Activated naive CD8-positive, alpha-beta T cell treated with anti-CD3 and anti-CD28 coated beads, Interleukin-2, amount 50 U/mL, for 24 hours (primary cell): ENCODE results near the gene SMYD3.

Experiments used
- ATAC-seq: fragments of 150-1000 bp; cut with Tn5 transposase; one replicate; pipeline ENCODE4 v1.10.0; 2021
- DNase-seq: peaks from one replicate; pipeline ENCODE4 v3.0.0; 2021
- H3K27ac Mint-ChIP-seq: one replicate; pipeline ENCODE4 v1.8.0; 2021; ENCODE audit warnings: mild to moderate bottlenecking, mixed read lengths
- H3K27me3 Mint-ChIP-seq: one replicate; pipeline ENCODE4 v1.8.0; 2021; ENCODE audit warnings: mixed read lengths
- H3K36me3 Mint-ChIP-seq: one replicate; pipeline ENCODE4 v1.8.0; 2021; ENCODE audit warnings: low read depth, mixed read lengths
- H3K4me1 Mint-ChIP-seq: one replicate; pipeline ENCODE4 v1.8.0; 2021; ENCODE audit warnings: mixed read lengths
- H3K4me3 Mint-ChIP-seq: one replicate; pipeline ENCODE4 v1.8.0; 2021; ENCODE audit warnings: mild to moderate bottlenecking, moderate library complexity, mixed read lengths
- H3K9me3 Mint-ChIP-seq: one replicate; pipeline ENCODE4 v1.8.0; 2021; ENCODE audit warnings: mixed read lengths

SMYD3 gene

DNA sequence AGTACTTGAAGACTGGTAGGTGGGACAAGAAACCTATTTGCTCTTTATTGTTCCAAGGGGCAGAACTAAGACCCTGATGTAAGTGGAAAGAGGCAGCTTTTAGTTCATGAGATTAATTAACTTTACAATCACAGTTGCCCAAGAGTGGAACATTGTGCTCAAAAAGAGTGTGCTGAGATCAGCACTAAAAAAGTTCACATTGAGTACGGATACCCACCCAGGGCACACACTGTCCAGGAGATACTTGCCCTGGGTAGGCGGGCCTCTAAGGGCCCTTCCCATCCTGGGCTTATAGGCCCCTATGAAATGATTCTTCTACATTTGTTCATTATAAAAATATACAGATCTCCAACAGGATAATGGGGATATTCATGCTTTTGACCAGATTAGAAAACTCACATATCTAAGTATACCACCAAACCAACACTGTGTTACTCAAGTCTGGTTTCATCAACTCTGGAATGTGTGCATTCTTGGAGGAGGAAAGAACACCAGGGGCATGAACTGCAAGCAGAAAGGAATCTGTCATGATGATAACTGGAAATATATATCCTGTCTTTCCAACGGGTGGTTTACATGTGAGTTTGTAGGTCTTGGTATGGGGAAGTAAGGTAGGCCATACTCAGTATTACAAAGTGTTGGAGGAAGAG is 626.2 kb downstream of the SMYD3 start:
- Mint-ChIP-seq H3K27ac (no peak overlapping the region), H3K27me3 (no peaks in the 10 kb centered on the region), H3K4me3 (no peak overlapping the region), H3K36me3 (peaks cover 13% of the 10 kb centered on the region), H3K9me3 (peaks cover 5% of the 10 kb centered on the region), H3K4me1 (no peaks in the 10 kb centered on the region)
- no peak for ATAC-seq
- DNase-seq = no peak

DNA sequence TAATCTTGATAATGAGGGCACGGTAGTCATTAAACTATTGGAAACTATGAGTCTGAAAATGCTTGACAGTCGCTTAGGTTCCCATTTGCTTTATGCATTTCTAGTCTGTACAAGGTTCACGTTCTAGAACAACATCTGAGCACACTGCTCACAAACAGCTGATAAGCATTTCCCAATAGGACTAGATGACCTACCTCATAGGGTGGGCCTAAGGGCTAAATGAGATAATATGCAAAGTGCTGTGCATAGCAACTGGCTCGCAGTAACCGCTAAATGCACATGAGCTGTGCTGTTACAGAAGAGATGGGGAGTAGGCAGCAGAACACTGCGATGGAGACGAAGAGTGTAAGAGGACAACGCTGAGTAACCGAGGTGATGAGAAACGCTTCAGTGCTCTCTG is 628.0 kb downstream of the SMYD3 start:
- H3K4me1 Mint-ChIP-seq = no peaks in the 10 kb centered on the region
- peaks cover under 1% of the 10 kb centered on the region for H3K9me3 Mint-ChIP-seq
- H3K36me3 Mint-ChIP-seq = peaks cover under 1% of the 10 kb centered on the region
- DNase-seq (no peak), ATAC-seq (no peak)
- no peak overlapping the region for H3K4me3 Mint-ChIP-seq
- no peaks in the 10 kb centered on the region for H3K27me3 Mint-ChIP-seq
- no peak overlapping the region for H3K27ac Mint-ChIP-seq

DNA sequence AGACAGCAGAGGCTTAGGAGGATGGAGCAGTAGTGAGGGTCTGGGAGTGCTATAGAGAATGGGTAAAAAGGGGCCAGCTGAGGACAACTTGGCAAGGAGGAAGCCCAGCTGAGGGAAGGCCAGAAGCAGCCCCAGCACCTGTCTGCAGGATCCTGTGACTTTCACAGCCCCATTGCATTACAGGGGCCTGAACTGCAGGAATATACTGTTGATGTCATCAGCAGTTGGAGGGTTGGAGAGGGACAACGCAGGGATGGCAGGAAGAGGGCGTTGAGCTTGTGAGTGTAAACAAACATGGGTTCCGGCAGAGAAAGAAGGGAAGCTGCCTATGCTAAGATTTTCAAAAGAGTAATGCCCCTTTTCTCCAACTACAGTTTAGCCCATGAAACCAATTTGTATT is 628.5 kb downstream of the SMYD3 start:
- H3K4me1 Mint-ChIP-seq = no peaks in the 10 kb centered on the region
- no peak overlapping the region for H3K4me3 Mint-ChIP-seq
- no peak overlapping the region for H3K27ac Mint-ChIP-seq
- H3K27me3 Mint-ChIP-seq = no peaks in the 10 kb centered on the region
- no peaks in the 10 kb centered on the region for H3K36me3 Mint-ChIP-seq
- ATAC-seq (no peak), DNase-seq (no peak)
- H3K9me3 Mint-ChIP-seq = no peaks in the 10 kb centered on the region

DNA sequence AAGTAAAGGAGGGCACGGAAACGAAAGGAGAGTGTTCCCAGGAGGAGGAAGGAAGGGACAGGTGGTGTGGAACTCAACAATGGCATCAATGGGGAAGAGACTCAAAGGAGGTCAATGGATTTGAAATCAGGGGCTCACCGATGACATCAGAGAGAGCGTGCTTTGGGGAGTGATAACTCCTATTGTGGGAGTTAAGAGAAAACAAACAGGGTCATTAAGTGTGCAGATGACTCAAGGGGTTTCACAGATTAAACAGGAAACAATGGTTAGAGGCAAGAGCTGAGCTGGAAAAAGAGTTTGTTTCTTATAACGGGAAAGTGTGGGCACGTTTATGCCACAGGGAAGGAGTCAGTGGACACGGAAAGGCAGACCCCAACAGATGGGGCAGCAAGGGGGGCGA is 629.1 kb downstream of the SMYD3 start:
- ATAC-seq = no peak
- H3K27ac Mint-ChIP-seq = no peak overlapping the region
- H3K36me3 Mint-ChIP-seq = no peaks in the 10 kb centered on the region
- H3K4me3 Mint-ChIP-seq = no peak overlapping the region
- DNase-seq = no peak
- no peaks in the 10 kb centered on the region for H3K9me3 Mint-ChIP-seq
- H3K27me3 Mint-ChIP-seq = no peaks in the 10 kb centered on the region
- no peaks in the 10 kb centered on the region for H3K4me1 Mint-ChIP-seq

DNA sequence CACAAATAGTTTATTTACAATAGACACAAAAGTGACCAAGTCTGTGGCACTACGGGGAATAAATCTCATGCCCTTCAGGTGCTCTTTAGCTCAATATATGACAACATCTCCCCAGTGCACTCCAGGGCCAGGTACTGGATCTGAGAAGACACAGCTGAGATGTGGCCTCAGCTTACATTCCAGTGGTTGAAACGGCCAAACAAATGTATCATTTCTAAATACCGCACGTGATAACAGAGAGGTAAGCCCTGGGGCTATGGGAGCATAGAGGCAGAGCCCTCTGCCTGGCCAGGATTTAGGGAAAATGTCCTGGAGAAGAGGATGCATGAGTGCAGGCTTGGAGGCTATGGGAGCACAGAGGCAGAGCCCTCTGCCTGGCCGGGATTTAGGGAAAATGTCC is 630.5 kb downstream of the SMYD3 start:
- no peak for ATAC-seq
- no peaks in the 10 kb centered on the region for H3K4me1 Mint-ChIP-seq
- no peak overlapping the region for H3K27ac Mint-ChIP-seq
- H3K27me3 Mint-ChIP-seq = no peaks in the 10 kb centered on the region
- no peak for DNase-seq
- H3K9me3 Mint-ChIP-seq = no peaks in the 10 kb centered on the region
- no peak overlapping the region for H3K4me3 Mint-ChIP-seq
- H3K36me3 Mint-ChIP-seq = no peaks in the 10 kb centered on the region

DNA sequence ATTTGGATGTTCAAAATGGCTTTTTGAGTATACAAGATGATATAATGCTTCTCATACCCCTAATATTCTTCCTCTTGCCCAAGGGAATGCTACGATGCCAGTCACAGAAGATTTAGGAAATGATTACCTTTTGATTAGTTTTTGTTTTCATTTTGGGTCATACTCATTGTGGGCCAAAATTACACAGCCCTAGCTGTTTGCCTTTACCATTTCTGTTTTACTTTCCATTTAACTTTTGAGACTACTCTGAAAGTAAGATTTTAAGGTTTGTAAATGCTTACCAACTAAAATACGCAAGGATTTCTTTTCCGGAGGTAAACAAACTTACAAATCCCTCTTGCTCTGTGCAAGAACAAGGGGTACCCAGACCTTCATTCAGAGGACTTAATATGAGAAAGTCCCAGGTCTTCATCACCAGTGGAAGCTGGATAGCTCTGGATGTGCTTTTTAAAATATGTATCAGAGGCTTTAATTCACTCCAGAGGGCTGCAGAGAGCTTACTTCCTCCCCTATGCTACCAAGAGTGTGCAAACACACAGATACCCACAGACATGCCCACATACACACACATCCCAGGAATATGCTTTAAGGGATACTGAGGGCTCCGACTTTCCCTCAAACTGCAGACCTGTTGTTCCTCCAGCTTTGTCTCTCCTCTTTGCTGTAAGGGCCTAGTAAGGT is 631.4 kb downstream of the SMYD3 start:
- DNase-seq = no peak
- ATAC-seq = no peak
- H3K9me3 Mint-ChIP-seq = no peaks in the 10 kb centered on the region

DNA sequence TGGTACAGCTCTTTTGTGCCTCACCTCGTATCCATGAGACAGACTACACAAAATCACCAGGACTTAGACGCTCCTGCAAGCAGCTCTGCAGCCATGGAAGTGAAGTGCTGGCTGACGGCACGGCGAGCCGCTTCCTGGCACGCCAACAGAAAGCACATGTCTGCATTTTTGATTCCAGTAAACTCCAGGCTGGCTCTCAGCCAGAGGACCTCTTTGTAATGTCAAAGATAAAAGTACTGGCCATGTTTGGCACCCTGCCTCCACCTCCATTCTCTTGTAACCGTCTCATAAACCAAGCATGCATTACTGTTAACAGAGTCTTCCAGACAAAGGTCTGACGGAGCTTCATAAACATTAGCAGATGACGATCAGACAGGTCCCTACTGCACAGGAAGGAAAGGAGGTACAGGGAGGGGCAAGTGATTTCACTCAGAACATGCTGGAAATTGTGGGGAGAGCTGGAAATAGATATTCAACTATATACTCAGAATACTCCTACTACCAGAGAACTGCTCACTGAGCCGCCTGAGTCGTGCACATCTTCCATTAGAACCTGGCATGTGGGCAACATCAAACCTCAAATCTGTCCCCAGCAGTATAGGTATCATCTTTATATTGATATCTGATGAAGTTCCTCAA is 632.0 kb downstream of the SMYD3 start:
- H3K27me3 Mint-ChIP-seq = no peaks in the 10 kb centered on the region
- no peaks in the 10 kb centered on the region for H3K9me3 Mint-ChIP-seq
- H3K4me1 Mint-ChIP-seq = no peaks in the 10 kb centered on the region
- no peak overlapping the region for H3K27ac Mint-ChIP-seq
- no peak overlapping the region for H3K4me3 Mint-ChIP-seq
- DNase-seq (no peak), ATAC-seq (no peak)
- peaks cover 3% of the 10 kb centered on the region for H3K36me3 Mint-ChIP-seq

More for the DNA sequence above, 631.4 kb downstream of the SMYD3 start:
- H3K27me3 Mint-ChIP-seq = no peaks in the 10 kb centered on the region
- no peaks in the 10 kb centered on the region for H3K4me1 Mint-ChIP-seq
- peaks cover 3% of the 10 kb centered on the region for H3K36me3 Mint-ChIP-seq
- H3K4me3 Mint-ChIP-seq = no peak overlapping the region
- H3K27ac Mint-ChIP-seq = no peak overlapping the region

DNA sequence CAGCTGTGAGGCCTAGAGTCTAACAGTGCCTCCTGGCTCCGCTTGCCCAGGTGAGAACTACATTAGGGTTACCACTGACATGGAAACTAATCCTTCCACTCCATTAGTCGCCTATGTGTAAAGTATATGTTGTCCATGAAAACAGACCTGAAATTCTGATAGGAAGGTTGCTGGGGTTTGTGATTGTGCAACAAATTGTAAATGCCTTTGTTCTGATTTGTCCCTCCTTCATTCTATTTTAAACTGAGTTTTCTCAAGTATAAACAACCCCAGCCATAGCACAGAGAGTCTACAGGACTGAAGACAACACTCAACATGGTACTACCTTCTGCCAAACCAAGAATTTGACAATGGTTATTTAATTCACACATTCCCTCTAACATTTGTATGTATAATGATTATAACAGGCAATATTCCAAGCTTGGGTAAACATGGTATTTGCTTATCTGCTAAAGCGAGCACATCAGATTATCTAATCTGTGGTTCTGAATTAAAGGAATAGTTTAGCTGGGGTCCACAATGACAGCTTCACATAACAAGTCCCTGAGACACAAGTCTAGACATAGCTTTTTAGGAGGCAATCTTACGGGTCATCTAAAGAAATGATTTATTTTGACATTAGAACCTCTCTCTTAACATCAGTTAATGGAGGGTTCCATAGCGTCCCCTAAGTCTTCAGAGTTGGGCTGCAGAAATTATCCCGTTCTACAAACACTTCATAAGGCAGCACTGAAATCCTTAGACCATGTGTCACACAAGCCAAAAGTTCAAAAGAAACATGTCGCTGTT is 633.0 kb downstream of the SMYD3 start:
- no peak overlapping the region for H3K4me3 Mint-ChIP-seq
- ATAC-seq (no peak), DNase-seq (no peak)
- H3K27ac Mint-ChIP-seq = no peak overlapping the region
- peaks cover 3% of the 10 kb centered on the region for H3K36me3 Mint-ChIP-seq
- H3K27me3 Mint-ChIP-seq = no peaks in the 10 kb centered on the region
- no peaks in the 10 kb centered on the region for H3K4me1 Mint-ChIP-seq
- no peaks in the 10 kb centered on the region for H3K9me3 Mint-ChIP-seq

DNA sequence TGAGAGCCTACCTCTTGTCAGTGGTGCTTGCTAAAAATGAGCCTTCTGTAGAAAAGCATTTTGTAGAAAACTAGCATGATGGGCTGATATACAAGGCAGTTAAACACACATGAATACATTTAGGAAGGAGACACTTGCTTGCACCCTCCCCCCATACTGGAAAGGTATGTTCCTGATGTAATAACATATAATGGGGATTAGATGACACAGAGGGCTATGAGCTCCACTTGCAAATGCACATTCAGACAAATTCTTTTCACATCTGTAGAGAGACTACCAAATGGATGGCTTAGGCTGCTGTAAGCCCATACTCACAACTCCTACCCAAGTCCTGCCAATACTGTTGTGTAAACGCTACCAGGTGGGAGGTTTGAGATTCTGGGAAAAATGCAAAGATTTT is 634.0 kb downstream of the SMYD3 start:
- H3K4me3 Mint-ChIP-seq = no peak overlapping the region
- no peaks in the 10 kb centered on the region for H3K27me3 Mint-ChIP-seq
- no peaks in the 10 kb centered on the region for H3K9me3 Mint-ChIP-seq
- no peak for ATAC-seq
- no peak for DNase-seq
- no peak overlapping the region for H3K27ac Mint-ChIP-seq
- no peaks in the 10 kb centered on the region for H3K4me1 Mint-ChIP-seq
- peaks cover 3% of the 10 kb centered on the region for H3K36me3 Mint-ChIP-seq

DNA sequence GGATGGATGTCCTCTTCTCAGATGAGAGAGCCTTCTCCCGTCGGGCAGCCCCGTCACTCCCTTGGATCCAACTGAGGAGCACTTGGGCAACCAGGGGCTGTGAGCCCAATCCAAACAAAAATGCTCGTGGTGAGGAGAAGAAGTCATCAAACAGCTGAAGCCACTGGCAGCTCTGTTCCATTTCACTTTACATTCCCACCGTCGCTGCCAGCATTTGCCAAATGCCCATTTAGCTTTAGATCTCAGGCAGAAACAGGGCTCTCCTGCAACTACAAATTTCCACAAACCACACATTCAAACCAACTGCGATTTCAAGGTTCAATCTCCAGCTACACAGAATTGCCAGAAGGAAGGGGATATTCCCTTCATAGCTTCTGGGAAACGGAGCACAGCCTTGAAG is 634.6 kb downstream of the SMYD3 start:
- no peak overlapping the region for H3K27ac Mint-ChIP-seq
- ATAC-seq = no peak
- H3K4me3 Mint-ChIP-seq = no peak overlapping the region
- no peak for DNase-seq
- H3K4me1 Mint-ChIP-seq = no peaks in the 10 kb centered on the region
- no peaks in the 10 kb centered on the region for H3K27me3 Mint-ChIP-seq
- H3K36me3 Mint-ChIP-seq = peaks cover 3% of the 10 kb centered on the region
- H3K9me3 Mint-ChIP-seq = no peaks in the 10 kb centered on the region

DNA sequence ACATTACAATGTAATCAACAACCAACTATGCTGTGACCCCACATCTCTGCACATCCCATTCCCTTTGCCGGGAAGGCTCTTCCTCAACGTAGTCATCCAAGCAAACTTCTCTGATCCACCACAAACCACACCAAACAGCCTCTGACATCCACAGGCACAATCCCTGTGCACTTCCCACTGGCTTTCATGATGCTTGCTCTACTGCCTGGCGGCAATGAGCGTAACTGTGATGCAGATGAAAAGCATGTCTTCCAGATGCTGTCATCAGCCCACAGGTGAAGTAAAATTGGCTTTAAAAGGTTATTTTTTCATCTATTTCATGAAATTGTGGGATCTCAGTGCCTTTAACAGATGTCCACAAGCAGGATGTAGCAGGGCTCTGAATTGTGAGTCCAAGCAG is 635.2 kb downstream of the SMYD3 start:
- no peak overlapping the region for H3K27ac Mint-ChIP-seq
- no peaks in the 10 kb centered on the region for H3K27me3 Mint-ChIP-seq
- H3K4me3 Mint-ChIP-seq = no peak overlapping the region
- H3K4me1 Mint-ChIP-seq = no peaks in the 10 kb centered on the region
- ATAC-seq (no peak), DNase-seq (no peak)
- peaks cover 4% of the 10 kb centered on the region for H3K36me3 Mint-ChIP-seq
- H3K9me3 Mint-ChIP-seq = no peaks in the 10 kb centered on the region

DNA sequence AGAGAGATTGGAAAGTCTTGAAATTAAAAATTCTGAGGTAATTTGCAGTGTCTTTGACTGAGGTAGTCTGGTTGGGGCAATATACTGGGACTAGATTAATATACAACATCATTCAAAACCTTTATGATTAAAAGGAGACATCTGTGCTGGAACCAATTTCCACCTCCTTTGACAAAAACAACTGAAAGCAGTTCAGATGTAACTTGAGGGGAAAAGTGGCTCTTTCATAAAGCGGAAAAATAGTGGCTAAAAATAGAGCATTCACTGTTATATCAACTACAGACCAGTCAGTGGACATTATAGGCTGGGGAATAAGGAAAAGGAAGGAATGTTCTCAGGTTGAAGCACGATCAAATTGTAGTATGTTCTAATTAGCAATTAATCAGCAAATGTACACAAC is 635.9 kb downstream of the SMYD3 start:
- DNase-seq = no peak
- Mint-ChIP-seq H3K4me1 (no peaks in the 10 kb centered on the region), H3K27ac (no peak overlapping the region), H3K27me3 (no peaks in the 10 kb centered on the region), H3K9me3 (no peaks in the 10 kb centered on the region), H3K36me3 (peaks cover 4% of the 10 kb centered on the region), H3K4me3 (no peak overlapping the region)
- ATAC-seq = no peak

DNA sequence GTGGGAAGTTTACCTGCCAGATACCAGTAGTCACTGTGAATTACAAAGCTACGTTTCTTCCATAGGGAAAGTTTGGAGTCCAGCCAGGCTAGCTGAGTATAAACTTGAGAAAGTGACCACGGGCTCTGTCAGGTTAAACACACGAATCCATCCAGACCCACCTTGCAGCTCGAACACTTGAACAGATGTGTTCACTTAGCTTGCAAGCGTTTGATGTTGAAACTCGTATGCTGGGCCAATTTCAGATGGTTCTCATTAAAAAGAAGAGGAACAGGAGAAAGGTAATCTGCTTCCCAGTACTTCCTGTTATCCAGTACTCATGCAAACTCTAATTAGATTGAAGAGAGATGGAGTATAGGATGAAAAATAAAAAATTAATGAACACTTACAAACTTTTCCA is 636.4 kb downstream of the SMYD3 start:
- no peaks in the 10 kb centered on the region for H3K9me3 Mint-ChIP-seq
- no peak for DNase-seq
- no peak overlapping the region for H3K4me3 Mint-ChIP-seq
- H3K27me3 Mint-ChIP-seq = no peaks in the 10 kb centered on the region
- H3K27ac Mint-ChIP-seq = no peak overlapping the region
- H3K36me3 Mint-ChIP-seq = peaks cover 4% of the 10 kb centered on the region
- ATAC-seq = no peak
- H3K4me1 Mint-ChIP-seq = no peaks in the 10 kb centered on the region

DNA sequence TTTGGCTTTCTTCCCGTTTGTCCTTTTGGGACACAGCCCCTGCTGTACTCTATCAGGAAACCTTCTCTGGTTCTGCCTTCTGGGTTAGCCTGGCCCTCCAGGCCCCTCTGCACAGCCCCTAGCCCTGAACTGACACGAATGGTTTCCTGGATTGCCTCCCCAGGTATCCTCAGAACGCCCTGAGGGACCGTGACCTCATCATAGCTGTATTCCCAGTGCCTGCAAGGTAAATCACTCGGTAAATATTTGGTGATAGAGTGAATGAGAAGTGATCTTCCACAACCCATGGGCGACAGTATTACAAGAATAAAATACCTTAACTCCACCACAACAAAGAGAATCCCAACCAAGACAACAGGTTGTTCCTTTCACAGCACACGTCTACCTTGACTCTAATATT is 637.2 kb downstream of the SMYD3 start:
- H3K27me3 Mint-ChIP-seq = no peaks in the 10 kb centered on the region
- ATAC-seq = no peak
- H3K4me1 Mint-ChIP-seq = no peaks in the 10 kb centered on the region
- H3K9me3 Mint-ChIP-seq = no peaks in the 10 kb centered on the region
- no peak for DNase-seq
- peaks cover 4% of the 10 kb centered on the region for H3K36me3 Mint-ChIP-seq
- H3K4me3 Mint-ChIP-seq = no peak overlapping the region
- no peak overlapping the region for H3K27ac Mint-ChIP-seq

DNA sequence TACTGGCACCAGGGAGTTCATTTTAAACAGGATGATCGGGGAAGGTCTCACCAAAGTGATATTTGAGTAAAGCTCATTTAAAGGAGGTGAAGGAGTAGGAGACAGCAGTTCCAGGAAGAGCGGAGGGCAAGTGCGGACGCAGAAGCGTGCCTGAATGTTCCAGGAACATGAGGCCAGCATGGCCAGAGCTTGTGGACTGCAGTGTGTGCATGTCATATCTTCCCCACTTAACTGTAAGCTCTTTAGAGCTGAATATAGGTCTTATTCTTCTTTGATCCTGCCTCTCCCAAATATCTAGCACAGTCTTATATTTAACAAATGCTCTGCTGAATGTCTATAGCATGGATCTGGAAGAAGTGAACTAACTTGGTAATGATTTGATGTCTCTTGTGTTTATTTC is 639.3 kb downstream of the SMYD3 start:
- DNase-seq = no peak
- no peaks in the 10 kb centered on the region for H3K9me3 Mint-ChIP-seq
- no peaks in the 10 kb centered on the region for H3K4me1 Mint-ChIP-seq
- no peaks in the 10 kb centered on the region for H3K27me3 Mint-ChIP-seq
- peaks cover 15% of the 10 kb centered on the region for H3K36me3 Mint-ChIP-seq
- H3K4me3 Mint-ChIP-seq = no peak overlapping the region
- no peak for ATAC-seq
- H3K27ac Mint-ChIP-seq = no peak overlapping the region
